ENCODE data around the gene GGCX. TPM values are rescaled to one million over a fixed set of nuclear protein-coding genes. Genes with fewer than 3 reads are reported as not detected.

Gene GGCX
- total and polyA plus RNA-seq, 2 of the 13 experiments (the other 11 are each of a cell fraction or from before 2014, with no cell fraction given) = 72.5 to 103 TPM

DNA sequence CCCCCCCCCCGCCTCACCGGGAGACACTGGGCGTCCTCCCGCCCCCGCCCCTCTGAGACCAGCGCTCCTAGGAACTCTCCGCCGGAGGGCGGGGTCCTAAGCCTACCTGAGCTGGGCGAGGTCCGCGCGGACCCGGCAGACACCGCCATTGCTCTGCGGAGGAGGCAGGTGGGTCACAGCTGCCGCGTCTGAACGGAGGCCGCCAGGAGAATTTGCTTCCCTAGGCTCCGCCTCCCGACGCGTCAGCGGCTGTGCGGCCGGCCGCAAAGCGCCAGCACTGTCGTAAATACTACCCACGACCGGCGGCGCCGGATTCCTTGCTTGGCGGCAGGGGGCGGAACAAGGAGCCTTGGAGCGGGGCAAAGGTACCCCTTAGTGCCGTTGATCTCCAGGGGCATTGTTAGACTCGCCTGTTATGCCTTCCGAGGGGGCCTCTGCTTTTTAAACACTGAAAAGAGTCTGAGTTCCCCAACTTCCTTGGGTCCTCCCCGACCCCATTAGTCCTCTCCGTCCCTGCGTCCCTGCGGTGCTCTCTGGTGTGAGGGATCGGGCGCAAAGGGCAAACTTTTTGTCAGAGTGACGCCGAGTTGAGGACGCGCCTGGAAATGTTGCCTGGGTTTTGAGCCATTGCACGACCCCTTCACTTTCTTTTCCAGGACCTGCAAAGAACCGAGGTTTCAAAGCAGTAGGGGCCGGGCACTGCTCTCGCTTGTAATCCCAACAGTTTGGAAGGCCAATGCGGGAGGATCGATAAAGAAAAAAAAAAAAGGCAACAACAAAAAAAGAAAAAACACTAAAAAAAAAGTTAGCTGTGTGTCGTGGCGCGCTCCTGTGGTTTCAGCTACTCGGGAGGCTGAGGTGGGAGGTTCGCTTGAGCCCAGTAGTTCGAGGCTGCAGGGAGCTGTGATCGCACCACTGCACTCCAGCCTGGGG, at the start of gene GGCX (continued):
- TF ChIP-seq ARID2 (CRISPR knock-in tag; IDR thresholded peaks at IDR 0.05; ENCODE audit: borderline replicate concordance) (no peak), NR0B2 (CRISPR knock-in tag; IDR thresholded peaks at IDR 0.05) (peak; percentile 87; the same call in 1 of the 2 replicates), TMF1 (CRISPR knock-in tag; IDR thresholded peaks at IDR 0.05; ENCODE audit: low read depth) (no peak), ZNF619 (CRISPR knock-in tag; IDR thresholded peaks at IDR 0.05) (peak; percentile 96; the same call in 1 of the 2 replicates), GABPA (IDR thresholded peaks at IDR 0.05; ENCODE audit: low read depth, low read length) (no peak), GABPA (CRISPR knock-in tag; IDR thresholded peaks at IDR 0.05; ENCODE audit: low read depth) (peak; percentile 81), HOXD1 (CRISPR knock-in tag; IDR thresholded peaks at IDR 0.05) (0 out of 2 replicates have a peak, but pooled peaks have one; percentile 63), ZNF530 (CRISPR knock-in tag; IDR thresholded peaks at IDR 0.05; ENCODE audit: low read depth) (no peak), ZNF260 (CRISPR knock-in tag; IDR thresholded peaks at IDR 0.05; ENCODE audit: borderline replicate concordance, low read depth) (no peak), ZFP41 (CRISPR knock-in tag; IDR thresholded peaks at IDR 0.05; ENCODE audit: borderline replicate concordance) (peak; percentile 85; the same call in 1 of the 2 replicates), CHD4 (IDR thresholded peaks at IDR 0.05; ENCODE audit: borderline replicate concordance, low read length) (peak; percentile 69; the same call in 1 of the 2 replicates), ZNF136 (CRISPR knock-in tag; IDR thresholded peaks at IDR 0.05; ENCODE audit: low read depth) (peak; percentile 23; the same call in 1 of the 2 replicates), CBX1 (IDR thresholded peaks at IDR 0.05; ENCODE audit: low read depth) (no peak), BATF2 (CRISPR knock-in tag; IDR thresholded peaks at IDR 0.05) (no peak), RBM39 (IDR thresholded peaks at IDR 0.05; ENCODE audit: low read depth, low read length, poor library complexity, severe bottlenecking) (peak; percentile 88), NFATC3 (CRISPR knock-in tag; IDR thresholded peaks at IDR 0.05) (no peak), HNRNPK (IDR thresholded peaks at IDR 0.05; ENCODE audit: low read depth, low read length, poor library complexity, severe bottlenecking) (peak; percentile 51), ZMYM2 (CRISPR knock-in tag; IDR thresholded peaks at IDR 0.05) (0 out of 2 replicates have a peak, but pooled peaks have one; percentile 46), SAFB2 (CRISPR knock-in tag; IDR thresholded peaks at IDR 0.05; ENCODE audit: borderline replicate concordance, low read depth) (no peak; the same call in 1 of the 2 replicates), NCOA5 (CRISPR knock-in tag; IDR thresholded peaks at IDR 0.05) (no peak), WIZ (CRISPR knock-in tag; IDR thresholded peaks at IDR 0.05) (no peak), ZNF382 (CRISPR knock-in tag; IDR thresholded peaks at IDR 0.05; ENCODE audit: borderline replicate concordance) (no peak)
- TF ChIP-seq, protein P1, sequence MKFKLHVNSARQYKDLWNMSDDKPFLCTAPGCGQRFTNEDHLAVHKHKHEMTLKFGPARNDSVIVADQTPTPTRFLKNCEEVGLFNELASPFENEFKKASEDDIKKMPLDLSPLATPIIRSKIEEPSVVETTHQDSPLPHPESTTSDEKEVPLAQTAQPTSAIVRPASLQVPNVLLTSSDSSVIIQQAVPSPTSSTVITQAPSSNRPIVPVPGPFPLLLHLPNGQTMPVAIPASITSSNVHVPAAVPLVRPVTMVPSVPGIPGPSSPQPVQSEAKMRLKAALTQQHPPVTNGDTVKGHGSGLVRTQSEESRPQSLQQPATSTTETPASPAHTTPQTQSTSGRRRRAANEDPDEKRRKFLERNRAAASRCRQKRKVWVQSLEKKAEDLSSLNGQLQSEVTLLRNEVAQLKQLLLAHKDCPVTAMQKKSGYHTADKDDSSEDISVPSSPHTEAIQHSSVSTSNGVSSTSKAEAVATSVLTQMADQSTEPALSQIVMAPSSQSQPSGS (CRISPR knock-in tag; IDR thresholded peaks at IDR 0.05) = peak; percentile 69; the same call in 1 of the 2 replicates
- TF ChIP-seq, protein P2, sequence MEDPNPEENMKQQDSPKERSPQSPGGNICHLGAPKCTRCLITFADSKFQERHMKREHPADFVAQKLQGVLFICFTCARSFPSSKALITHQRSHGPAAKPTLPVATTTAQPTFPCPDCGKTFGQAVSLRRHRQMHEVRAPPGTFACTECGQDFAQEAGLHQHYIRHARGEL (CRISPR knock-in tag; IDR thresholded peaks at IDR 0.05) = peak; percentile 68; the same call in 1 of the 2 replicates
- TF ChIP-seq, protein P3, sequence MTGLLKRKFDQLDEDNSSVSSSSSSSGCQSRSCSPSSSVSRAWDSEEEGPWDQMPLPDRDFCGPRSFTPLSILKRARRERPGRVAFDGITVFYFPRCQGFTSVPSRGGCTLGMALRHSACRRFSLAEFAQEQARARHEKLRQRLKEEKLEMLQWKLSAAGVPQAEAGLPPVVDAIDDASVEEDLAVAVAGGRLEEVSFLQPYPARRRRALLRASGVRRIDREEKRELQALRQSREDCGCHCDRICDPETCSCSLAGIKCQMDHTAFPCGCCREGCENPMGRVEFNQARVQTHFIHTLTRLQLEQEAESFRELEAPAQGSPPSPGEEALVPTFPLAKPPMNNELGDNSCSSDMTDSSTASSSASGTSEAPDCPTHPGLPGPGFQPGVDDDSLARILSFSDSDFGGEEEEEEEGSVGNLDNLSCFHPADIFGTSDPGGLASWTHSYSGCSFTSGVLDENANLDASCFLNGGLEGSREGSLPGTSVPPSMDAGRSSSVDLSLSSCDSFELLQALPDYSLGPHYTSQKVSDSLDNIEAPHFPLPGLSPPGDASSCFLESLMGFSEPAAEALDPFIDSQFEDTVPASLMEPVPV (CRISPR knock-in tag; IDR thresholded peaks at IDR 0.05) = peak; percentile 77

Data from HepG2 (cell line).